ENCODE data around the gene DLGAP1.
A peak's percentile ranks its signal among the peaks of the same experiment; 100 is the strongest.
"Not testable (repeated sequence)": the region's sequence is repeated elsewhere in the genome, so short reads cannot be mapped to it uniquely, and the experiment has no call there.

DLGAP1 gene

DNA sequence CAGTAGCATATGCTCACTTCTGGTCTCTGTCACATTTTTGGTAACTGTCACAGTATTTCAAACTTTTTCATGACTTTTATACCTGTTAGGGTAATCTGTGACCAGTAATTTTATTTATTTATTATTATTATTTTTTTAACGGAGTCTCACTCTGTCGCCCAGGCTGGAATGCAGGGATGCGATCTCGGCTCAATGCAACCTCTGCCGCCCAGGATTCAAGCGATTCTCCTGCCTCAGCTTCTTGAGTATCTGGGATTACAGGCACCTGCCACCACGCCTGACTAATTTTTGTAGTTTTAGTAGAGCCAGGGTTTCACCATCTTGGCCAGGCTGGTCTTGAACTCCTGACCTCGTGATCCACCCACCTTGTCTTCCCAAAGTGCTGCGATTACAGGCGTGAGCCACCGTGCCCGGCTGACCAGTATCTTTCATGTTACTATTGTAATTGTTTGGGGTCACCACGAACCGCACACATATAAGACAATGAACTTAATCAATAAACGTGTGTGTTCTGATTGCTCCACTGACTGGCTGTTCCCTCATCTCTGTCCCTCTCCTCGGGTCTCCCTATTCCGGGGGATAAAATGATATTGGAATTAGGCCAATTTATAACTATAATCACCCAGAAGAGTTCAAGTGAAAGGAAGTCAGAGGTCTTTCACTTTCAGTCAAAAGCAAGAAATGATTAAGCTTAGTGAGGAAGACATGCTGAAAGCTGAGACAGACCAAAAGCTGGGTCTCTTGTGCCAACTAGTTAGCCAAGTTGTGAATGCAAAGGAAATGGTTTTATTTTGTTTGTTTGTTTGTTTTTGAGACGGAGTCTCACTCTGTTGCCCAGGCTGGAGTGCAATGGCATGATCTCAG, 982.2 kb downstream of the DLGAP1 start:
- Histone ChIP-seq H3K27ac (ENCODE audit: low read length) (peak overlapping the region; percentile 81), H3K9me3 (ENCODE audit: insufficient read depth, low read length) (peaks cover 6% of the 10 kb centered on the region; the same call in 1 of the 2 replicates), H3K79me2 (ENCODE audit: low read length) (no peaks in the 10 kb centered on the region), H3K27me3 (ENCODE audit: low read depth, low read length) (no peaks in the 10 kb centered on the region), H3K4me1 (ENCODE audit: low read length) (peaks cover 33% of the 10 kb centered on the region), H3K4me2 (ENCODE audit: low read length) (peak overlapping the region; percentile 93), H4K20me1 (ENCODE audit: insufficient read depth, low read length) (no peaks in the 10 kb centered on the region), H3K9ac (ENCODE audit: low read length) (peak overlapping the region; percentile 69), H3K4me3 (ENCODE audit: low read length) (peak overlapping the region; percentile 71), H3K36me3 (replicated peaks; ENCODE audit: low read depth, low read length) (peaks cover 20% of the 10 kb centered on the region), H2AFZ (ENCODE audit: low read depth, low read length) (no peak overlapping the region)
- TF ChIP-seq EZH2phosphoT487 (IDR thresholded peaks at IDR 0.05; ENCODE audit: low read depth) = no peak
- TF ChIP-seq, protein P1, sequence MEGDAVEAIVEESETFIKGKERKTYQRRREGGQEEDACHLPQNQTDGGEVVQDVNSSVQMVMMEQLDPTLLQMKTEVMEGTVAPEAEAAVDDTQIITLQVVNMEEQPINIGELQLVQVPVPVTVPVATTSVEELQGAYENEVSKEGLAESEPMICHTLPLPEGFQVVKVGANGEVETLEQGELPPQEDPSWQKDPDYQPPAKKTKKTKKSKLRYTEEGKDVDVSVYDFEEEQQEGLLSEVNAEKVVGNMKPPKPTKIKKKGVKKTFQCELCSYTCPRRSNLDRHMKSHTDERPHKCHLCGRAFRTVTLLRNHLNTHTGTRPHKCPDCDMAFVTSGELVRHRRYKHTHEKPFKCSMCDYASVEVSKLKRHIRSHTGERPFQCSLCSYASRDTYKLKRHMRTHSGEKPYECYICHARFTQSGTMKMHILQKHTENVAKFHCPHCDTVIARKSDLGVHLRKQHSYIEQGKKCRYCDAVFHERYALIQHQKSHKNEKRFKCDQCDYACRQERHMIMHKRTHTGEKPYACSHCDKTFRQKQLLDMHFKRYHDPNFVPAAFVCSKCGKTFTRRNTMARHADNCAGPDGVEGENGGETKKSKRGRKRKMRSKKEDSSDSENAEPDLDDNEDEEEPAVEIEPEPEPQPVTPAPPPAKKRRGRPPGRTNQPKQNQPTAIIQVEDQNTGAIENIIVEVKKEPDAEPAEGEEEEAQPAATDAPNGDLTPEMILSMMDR (IDR thresholded peaks at IDR 0.05; ENCODE audit: low read depth, low read length) = no peak

DNA sequence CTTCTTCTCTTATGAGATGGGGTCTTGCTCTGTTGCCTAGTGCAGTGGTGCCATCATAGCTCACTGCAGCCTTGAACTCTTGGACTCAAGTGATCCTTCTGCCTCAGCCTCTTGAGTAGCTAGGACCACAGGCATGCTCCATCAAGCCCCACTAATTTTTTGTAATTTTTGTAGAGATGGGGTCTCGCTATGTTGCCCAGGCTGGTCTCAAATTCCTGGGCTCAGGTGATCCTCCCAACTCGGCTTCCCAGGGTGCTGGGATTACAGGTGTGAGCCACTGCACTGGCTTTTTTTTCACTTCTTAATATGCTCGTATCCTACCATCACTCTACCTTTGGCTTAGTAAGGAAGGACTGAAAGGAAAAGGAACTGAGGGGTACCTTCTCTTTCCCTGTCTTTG, 983.0 kb downstream of the DLGAP1 start:
- H3K27me3 ChIP-seq (ENCODE audit: low read depth, low read length); H3K79me2 ChIP-seq (ENCODE audit: low read length); H3K9me3 ChIP-seq (ENCODE audit: insufficient read depth, low read length); H4K20me1 ChIP-seq (ENCODE audit: insufficient read depth, low read length); H3K9ac ChIP-seq (ENCODE audit: low read length); H2AFZ ChIP-seq (ENCODE audit: low read depth, low read length); H3K4me3 ChIP-seq (ENCODE audit: low read length): not testable (repeated sequence)
- peaks cover 36% of the 10 kb centered on the region for H3K4me1 ChIP-seq (ENCODE audit: low read length)
- peak overlapping the region; percentile 93; the same call in 1 of the 2 replicates for H3K4me2 ChIP-seq (ENCODE audit: low read length)
- H3K36me3 ChIP-seq (replicated peaks; ENCODE audit: low read depth, low read length) = peaks cover 20% of the 10 kb centered on the region
- H3K27ac ChIP-seq (ENCODE audit: low read length) = peak overlapping the region; percentile 28; the same call in 1 of the 2 replicates

DNA sequence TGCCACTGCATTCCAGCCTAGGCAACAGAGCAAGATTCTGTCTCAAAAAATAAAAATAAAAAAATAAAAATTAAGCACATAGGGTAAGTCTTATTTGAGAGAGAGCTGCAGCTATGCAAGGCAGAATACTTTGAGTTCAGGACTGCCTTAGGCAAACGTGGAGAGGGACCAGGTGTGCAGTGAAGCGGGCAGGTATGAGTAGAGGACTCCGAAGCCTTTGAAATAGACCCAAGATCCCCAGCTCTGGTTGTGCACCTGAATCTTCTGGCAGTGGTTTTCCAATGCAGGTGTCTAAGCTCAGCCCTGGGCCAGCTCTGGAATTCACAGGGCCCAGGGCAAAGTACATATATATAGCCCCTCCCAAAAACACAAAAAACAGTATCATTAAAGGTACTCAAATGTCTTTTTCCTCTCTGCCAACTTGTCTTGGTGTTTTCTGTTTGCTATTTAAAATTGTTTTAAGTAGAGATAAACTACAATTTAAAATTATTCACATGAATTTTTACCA, 983.9 kb downstream of the DLGAP1 start:
- H3K27ac ChIP-seq (ENCODE audit: low read length) = no peak overlapping the region
- no peaks in the 10 kb centered on the region for H4K20me1 ChIP-seq (ENCODE audit: insufficient read depth, low read length)
- no peaks in the 10 kb centered on the region for H3K79me2 ChIP-seq (ENCODE audit: low read length)
- H2AFZ ChIP-seq (ENCODE audit: low read depth, low read length) = no peak overlapping the region
- no peaks in the 10 kb centered on the region for H3K27me3 ChIP-seq (ENCODE audit: low read depth, low read length)
- no peak overlapping the region for H3K4me3 ChIP-seq (ENCODE audit: low read length)
- TF ChIP-seq EZH2phosphoT487 (IDR thresholded peaks at IDR 0.05; ENCODE audit: low read depth) = no peak
- TF ChIP-seq, protein P1 (IDR thresholded peaks at IDR 0.05; ENCODE audit: low read depth, low read length) = no peak
- no peak overlapping the region for H3K4me2 ChIP-seq (ENCODE audit: low read length)
- peaks cover 45% of the 10 kb centered on the region for H3K4me1 ChIP-seq (ENCODE audit: low read length)
- no peak overlapping the region for H3K9ac ChIP-seq (ENCODE audit: low read length)
- peaks cover 6% of the 10 kb centered on the region; the same call in 1 of the 2 replicates for H3K9me3 ChIP-seq (ENCODE audit: insufficient read depth, low read length)
- peaks cover 20% of the 10 kb centered on the region for H3K36me3 ChIP-seq (replicated peaks; ENCODE audit: low read depth, low read length)

DNA sequence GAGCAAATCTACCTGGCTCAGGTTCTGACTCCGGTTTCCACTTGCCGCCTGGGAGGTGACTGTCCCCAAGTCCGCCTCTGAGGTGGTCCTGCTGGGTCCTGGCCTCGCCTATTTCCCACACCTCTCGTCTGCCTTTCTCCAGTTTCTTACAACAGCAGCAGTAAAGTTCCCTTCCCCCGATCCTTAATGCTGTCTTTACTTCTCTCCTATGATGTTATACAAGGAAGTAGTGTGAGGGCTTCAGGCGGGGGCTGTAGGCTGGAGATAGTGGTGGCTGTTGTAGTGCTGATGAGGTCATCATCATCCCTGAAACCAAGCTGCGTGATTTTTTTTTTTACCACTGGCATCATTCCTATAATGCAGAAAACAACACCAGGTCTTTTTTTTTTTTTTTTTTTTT, 986.3 kb downstream of the DLGAP1 start:
- Histone ChIP-seq H3K27me3 (ENCODE audit: low read depth, low read length) (no peaks in the 10 kb centered on the region), H3K4me3 (ENCODE audit: low read length) (no peak overlapping the region), H3K27ac (ENCODE audit: low read length) (no peak overlapping the region), H2AFZ (ENCODE audit: low read depth, low read length) (no peak overlapping the region), H3K9ac (ENCODE audit: low read length) (no peak overlapping the region), H3K79me2 (ENCODE audit: low read length) (0 out of 2 replicates have a peak, but pooled peaks cover 7% of the 10 kb centered on the region), H3K36me3 (replicated peaks; ENCODE audit: low read depth, low read length) (peaks cover 12% of the 10 kb centered on the region), H4K20me1 (ENCODE audit: insufficient read depth, low read length) (no peaks in the 10 kb centered on the region), H3K4me2 (ENCODE audit: low read length) (no peak overlapping the region), H3K9me3 (ENCODE audit: insufficient read depth, low read length) (no peaks in the 10 kb centered on the region), H3K4me1 (ENCODE audit: low read length) (peaks cover 62% of the 10 kb centered on the region)
- TF ChIP-seq, protein P1 (IDR thresholded peaks at IDR 0.05; ENCODE audit: low read depth, low read length) = no peak
- TF ChIP-seq EZH2phosphoT487 (IDR thresholded peaks at IDR 0.05; ENCODE audit: low read depth) = no peak
